Neural crest cell (in vitro differentiated cells): Measurements from ENCODE around the gene COG4. TPM values are rescaled to one million over a fixed set of nuclear protein-coding genes. Genes with fewer than 3 reads are reported as not detected.

Experiments
- DNase-seq: peaks from one replicate; pipeline ENCODE4 v3.0.0; 2021; ENCODE audit warnings: low read depth, mixed read lengths, low spot score
- H3K27ac Mint-ChIP-seq: one replicate; pipeline ENCODE4 v1.8.0; 2021; ENCODE audit warnings: mild to moderate bottlenecking, mixed read lengths; ENCODE audit not compliant: unreplicated experiment
- H3K27me3 Mint-ChIP-seq: 2 replicates; pipeline ENCODE4 v1.8.0; 2021; ENCODE audit warnings: low read depth, mild to moderate bottlenecking, mixed read lengths
- H3K36me3 Mint-ChIP-seq: 2 replicates; pipeline ENCODE4 v1.8.0; 2021; ENCODE audit warnings: low read depth, mild to moderate bottlenecking, mixed read lengths
- H3K4me1 Mint-ChIP-seq: 2 replicates; pipeline ENCODE4 v1.8.0; 2021; ENCODE audit warnings: mixed read lengths
- H3K4me3 Mint-ChIP-seq: one replicate; pipeline ENCODE4 v1.8.0; 2021; ENCODE audit warnings: mild to moderate bottlenecking, mixed read lengths
- H3K9me3 Mint-ChIP-seq: 2 replicates; pipeline ENCODE4 v1.8.0; 2021; ENCODE audit warnings: mixed read lengths
- long read RNA-seq: library from polyadenylated mRNA; unstranded; transcript quantifications from one replicate; pipeline ENCODE4 v2.0.0, GENCODE V29; 2020
- total RNA-seq: library from RNA; stranded (reverse); gene quantifications from 2 replicates; pipeline ENCODE4 v1.2.1, GENCODE V29; 2021
- TF ChIP-seq, protein P1 (sequence below): fragments of 200-600 bp; sonication (generic); conservative IDR thresholded peaks from 2 replicates; pipeline ENCODE4 v1.5.0; 2021; ENCODE audit warnings: antibody characterized with exemption, mild to moderate bottlenecking

COG4 gene
- 81.2 and 82.7 TPM in 2 replicates for total RNA-seq
- long read RNA-seq, transcript COG4-211 (20 exons, 3,000 nt) = minor isoform, 5 of 251 reads
- long read RNA-seq, transcript COG4-202 (18 exons, 2,756 nt) = minor isoform, 9 of 251 reads
- long read RNA-seq, transcript COG4-201 (19 exons, 2,833 nt) = major isoform, 169 of 251 reads
- long read RNA-seq, partial matches to known transcripts = 21 of 251 reads
- long read RNA-seq, other reads (novel, unspliced or antisense) = 47 of 251 reads

DNA sequence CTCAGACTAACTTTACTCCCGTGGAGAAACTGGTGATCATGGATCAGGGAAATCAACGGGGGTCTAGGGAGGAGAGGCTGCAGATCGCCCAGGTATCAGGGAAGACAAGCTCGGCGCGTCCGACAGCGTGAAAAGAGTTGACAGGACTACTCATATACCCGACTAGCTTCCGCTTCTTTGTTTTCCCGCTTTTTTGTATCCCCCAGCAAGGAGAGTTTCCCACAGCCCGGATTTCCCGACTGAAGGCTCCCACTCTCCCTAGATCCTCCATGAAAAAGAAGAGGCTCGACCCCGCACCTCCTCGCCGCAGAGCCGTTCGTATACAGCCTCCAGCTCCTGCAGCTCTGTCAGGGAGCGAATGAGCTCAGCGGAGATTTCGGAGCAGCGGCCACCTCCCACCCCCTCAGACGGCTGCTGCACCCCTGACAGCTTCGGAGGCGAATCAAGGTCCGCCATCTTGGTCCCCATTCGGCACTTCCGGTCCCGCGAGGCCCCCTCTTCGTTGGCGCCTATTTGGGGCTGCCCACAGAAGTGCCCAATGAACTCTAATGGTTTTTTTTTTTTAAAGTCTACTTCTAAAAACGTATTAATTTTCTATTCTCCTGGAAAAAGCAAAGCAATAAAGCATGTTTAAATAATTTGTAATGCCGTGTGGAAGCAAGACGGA, at the start of gene COG4:
TSS of gene COG4 (minus strand) at position 479 of the 667 bp plus-strand sequence. CDS start at position 468, 11 bp downstream.
- H3K27me3 Mint-ChIP-seq = no peaks in the 10 kb centered on the region
- H3K27ac Mint-ChIP-seq = peak within 1 kb of the TSS; percentile 100
- peaks cover 19% of the 10 kb centered on the region for H3K36me3 Mint-ChIP-seq
- H3K9me3 Mint-ChIP-seq = no peaks in the 10 kb centered on the region
- DNase-seq = peak; percentile 85
- H3K4me3 Mint-ChIP-seq = peak within 1 kb of the TSS; percentile 97
- TF ChIP-seq, protein P1, sequence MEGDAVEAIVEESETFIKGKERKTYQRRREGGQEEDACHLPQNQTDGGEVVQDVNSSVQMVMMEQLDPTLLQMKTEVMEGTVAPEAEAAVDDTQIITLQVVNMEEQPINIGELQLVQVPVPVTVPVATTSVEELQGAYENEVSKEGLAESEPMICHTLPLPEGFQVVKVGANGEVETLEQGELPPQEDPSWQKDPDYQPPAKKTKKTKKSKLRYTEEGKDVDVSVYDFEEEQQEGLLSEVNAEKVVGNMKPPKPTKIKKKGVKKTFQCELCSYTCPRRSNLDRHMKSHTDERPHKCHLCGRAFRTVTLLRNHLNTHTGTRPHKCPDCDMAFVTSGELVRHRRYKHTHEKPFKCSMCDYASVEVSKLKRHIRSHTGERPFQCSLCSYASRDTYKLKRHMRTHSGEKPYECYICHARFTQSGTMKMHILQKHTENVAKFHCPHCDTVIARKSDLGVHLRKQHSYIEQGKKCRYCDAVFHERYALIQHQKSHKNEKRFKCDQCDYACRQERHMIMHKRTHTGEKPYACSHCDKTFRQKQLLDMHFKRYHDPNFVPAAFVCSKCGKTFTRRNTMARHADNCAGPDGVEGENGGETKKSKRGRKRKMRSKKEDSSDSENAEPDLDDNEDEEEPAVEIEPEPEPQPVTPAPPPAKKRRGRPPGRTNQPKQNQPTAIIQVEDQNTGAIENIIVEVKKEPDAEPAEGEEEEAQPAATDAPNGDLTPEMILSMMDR = no peak
- peaks cover 47% of the 10 kb centered on the region for H3K4me1 Mint-ChIP-seq

DNA sequence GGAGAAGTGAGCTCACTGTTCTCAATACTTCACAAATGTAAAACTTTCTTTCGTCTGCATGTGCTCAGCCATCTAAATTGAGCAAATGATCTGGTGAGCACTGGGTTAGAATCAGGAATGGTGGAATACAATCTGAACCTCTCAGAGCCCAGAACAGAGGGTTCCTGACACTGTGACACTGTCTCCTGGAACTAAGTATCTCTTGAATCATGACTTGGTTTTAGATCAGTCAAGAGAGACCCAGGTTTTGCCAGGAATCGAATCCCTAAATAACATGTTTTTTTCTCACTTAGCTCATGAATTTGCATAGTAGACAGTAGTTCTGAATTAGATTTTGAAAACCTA, 49.5 kb upstream of the COG4 start:
- Mint-ChIP-seq H3K27me3 (no peaks in the 10 kb centered on the region), H3K9me3 (no peaks in the 10 kb centered on the region), H3K4me1 (no peaks in the 10 kb centered on the region), H3K4me3 (no peak overlapping the region), H3K36me3 (peaks cover 23% of the 10 kb centered on the region), H3K27ac (no peak overlapping the region)
- TF ChIP-seq, protein P1 = no peak
- DNase-seq = no peak

DNA sequence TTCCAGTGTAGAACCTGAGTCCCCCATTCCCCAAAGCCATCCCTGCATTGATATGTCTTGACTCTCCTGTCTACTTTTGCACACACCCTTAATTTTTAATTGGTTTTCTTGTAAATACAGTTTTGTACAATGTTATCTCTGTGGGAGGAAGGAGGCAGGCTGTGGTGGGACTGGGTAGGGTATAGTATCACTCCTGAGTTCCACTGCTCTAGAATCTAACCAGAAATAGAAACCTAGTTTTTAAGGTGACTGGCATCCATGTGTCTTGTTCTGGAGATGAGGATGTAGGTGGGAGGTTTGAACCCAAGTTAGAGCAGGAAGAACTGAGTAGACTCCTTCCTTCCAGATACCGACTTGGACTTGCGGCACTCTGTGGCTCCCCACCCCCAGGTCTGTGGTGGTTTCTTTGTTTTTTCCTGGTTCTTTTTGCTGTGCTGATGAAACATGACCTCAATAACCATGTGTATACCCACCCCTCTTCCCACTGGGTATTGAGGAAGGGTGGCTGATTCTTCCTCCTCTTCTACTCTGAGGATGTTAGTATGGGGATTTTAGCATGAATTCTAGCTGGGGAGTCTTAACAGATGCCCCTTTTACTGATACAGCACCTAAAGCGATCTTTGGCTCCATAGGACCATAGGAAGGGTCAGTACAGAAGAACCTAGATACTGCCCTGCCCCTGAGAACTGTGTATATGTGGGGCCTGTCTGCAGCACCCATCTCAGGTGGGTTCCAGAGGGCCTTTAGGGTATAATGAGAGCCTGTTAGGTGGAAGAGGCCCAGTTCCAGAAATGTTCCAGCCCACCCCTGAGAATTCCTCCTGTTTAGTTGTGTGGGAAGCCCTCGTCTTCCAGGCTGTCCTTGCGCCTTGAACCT, 48.9 kb upstream of the COG4 start:
- Mint-ChIP-seq H3K9me3 (no peaks in the 10 kb centered on the region), H3K27ac (no peak overlapping the region), H3K36me3 (peaks cover 23% of the 10 kb centered on the region), H3K27me3 (no peaks in the 10 kb centered on the region), H3K4me3 (no peak overlapping the region), H3K4me1 (no peaks in the 10 kb centered on the region)
- TF ChIP-seq, protein P1 = no peak
- DNase-seq = no peak

DNA sequence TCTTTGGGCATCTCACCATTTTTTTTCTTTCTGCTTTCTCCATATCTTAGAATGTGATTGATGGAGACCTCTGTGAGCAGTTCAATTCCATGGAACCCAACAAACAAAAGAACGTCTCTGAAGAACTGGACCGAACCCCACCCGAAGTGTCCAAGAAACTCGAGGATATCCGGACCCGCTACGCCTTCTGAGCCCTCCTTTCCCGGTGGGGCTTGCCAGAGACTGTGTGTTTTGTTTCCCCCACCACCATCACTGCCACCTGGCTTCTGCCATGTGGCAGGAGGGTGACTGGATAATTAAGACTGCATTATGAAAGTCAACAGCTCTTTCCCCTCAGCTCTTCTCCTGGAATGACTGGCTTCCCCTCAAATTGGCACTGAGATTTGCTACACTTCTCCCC, 48.3 kb upstream of the COG4 start:
- Mint-ChIP-seq H3K4me1 (no peaks in the 10 kb centered on the region), H3K27ac (no peak overlapping the region), H3K36me3 (peaks cover 25% of the 10 kb centered on the region), H3K27me3 (no peaks in the 10 kb centered on the region), H3K4me3 (no peak overlapping the region), H3K9me3 (no peaks in the 10 kb centered on the region)
- TF ChIP-seq, protein P1 = no peak
- no peak for DNase-seq

DNA sequence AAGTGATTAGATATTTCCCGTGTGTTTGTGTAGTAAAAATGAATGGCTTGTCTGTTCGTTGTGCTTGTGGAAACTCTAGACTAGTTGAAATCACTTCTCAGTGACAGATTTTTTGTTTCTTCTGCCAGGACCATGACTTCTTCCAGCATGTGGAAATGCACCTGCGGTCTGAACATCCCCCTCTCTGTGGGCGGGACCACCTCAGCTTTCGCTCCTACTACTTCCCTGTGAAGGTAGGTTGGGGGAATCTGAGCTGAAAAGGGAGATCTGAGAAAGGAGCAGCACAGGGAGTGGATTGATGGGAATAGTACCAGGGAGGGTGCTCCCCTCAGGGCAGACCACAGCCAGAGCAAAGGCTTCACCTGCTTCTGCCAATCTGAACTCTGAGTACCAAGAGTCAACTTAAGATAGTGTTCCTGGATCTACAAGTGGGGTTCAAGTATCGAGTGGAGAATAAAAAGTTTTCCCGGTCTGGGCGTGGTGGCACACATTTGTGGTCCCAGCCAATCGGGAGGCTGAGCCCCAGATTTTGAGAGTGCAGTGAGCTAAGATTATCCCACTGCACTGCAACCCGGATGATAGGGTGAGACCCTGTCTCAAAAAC, 47.7 kb upstream of the COG4 start:
- Mint-ChIP-seq H3K9me3 (no peaks in the 10 kb centered on the region), H3K4me1 (no peaks in the 10 kb centered on the region), H3K27ac (peak overlapping the region; percentile 35), H3K36me3 (peaks cover 25% of the 10 kb centered on the region), H3K4me3 (no peak overlapping the region), H3K27me3 (no peaks in the 10 kb centered on the region)
- TF ChIP-seq, protein P1 = no peak
- no peak for DNase-seq
